Activated naive CD4-positive, alpha-beta T cell treated with anti-CD3 and anti-CD28 coated beads, Interleukin-2, amount 50 U/mL, for 72 hours (primary cell): ENCODE data around the gene CXCL11. TPM values are rescaled to one million over a fixed set of nuclear protein-coding genes. Genes with fewer than 3 reads are reported as not detected.

ENCODE experiments used
- ATAC-seq, 2 donors: fragments of 150-1000 bp; cut with Tn5 transposase; 2 replicates each; pipeline ENCODE4 v1.10.0; 2021; ENCODE audit warnings: mild to moderate bottlenecking in 2 of 2, moderate library complexity in 2 of 2
- DNase-seq, 2 donors: peaks; one replicate each; pipeline ENCODE4 v3.0.0; 2021 to 2022; ENCODE audit warnings: low spot score in 2 of 2
- H3K27ac Mint-ChIP-seq, 2 donors: one replicate each; pipeline ENCODE4 v1.8.0; 2022; ENCODE audit warnings: mild to moderate bottlenecking in 2 of 2, mixed read lengths in 2 of 2
- H3K36me3 Mint-ChIP-seq, 2 donors: one replicate each; pipeline ENCODE4 v1.8.0; 2022; ENCODE audit warnings: mixed read lengths in 2 of 2
- H3K9me3 Mint-ChIP-seq, 2 donors: one replicate each; pipeline ENCODE4 v1.8.0; 2022; ENCODE audit warnings: mixed read lengths in 2 of 2
- total RNA-seq, 2 donors: library from RNA; stranded (reverse); gene quantifications; one replicate each; pipeline ENCODE4 v1.2.3, GENCODE V29; 2022

CXCL11 gene
- total RNA-seq, result under 1 TPM; 0.21 to 0.23 TPM

GRCh38 chr4:76035799-76036380 lies at the start of gene CXCL11:
Gene CXCL11, minus strand, starts transcription at chr4:76036070. Its CDS starts 83 bp downstream, at chr4:76035987.
- Mint-ChIP-seq H3K36me3 (no peaks in the 10 kb centered on the region), H3K27ac (no peak within 1 kb of the TSS), H3K9me3 (no peaks in the 10 kb centered on the region)
- DNase-seq (no peak), ATAC-seq (no peak)

GRCh38 chr4:76084542-76084941 lies 48.7 kb upstream of the CXCL11 start:
- DNase-seq (no peak), ATAC-seq (no peak)
- Mint-ChIP-seq H3K27ac (no peak overlapping the region), H3K36me3 (no peaks in the 10 kb centered on the region), H3K9me3 (no peaks in the 10 kb centered on the region)

GRCh38 chr4:76083386-76083988 lies 47.6 kb upstream of the CXCL11 start:
- no peak overlapping the region for H3K27ac Mint-ChIP-seq
- no peak for ATAC-seq
- no peaks in the 10 kb centered on the region for H3K9me3 Mint-ChIP-seq
- no peak for DNase-seq
- H3K36me3 Mint-ChIP-seq, result no peaks in the 10 kb centered on the region

GRCh38 chr4:76078033-76078613 lies 42.3 kb upstream of the CXCL11 start:
- ATAC-seq (no peak), DNase-seq (no peak)
- Mint-ChIP-seq H3K36me3 (no peaks in the 10 kb centered on the region), H3K27ac (no peak overlapping the region), H3K9me3 (no peaks in the 10 kb centered on the region)

GRCh38 chr4:76074993-76075600 lies 39.2 kb upstream of the CXCL11 start:
- DNase-seq (no peak), ATAC-seq (no peak)
- H3K9me3 Mint-ChIP-seq, result no peaks in the 10 kb centered on the region
- H3K36me3 Mint-ChIP-seq, result no peaks in the 10 kb centered on the region
- H3K27ac Mint-ChIP-seq, result no peak overlapping the region

GRCh38 chr4:76074468-76074867 lies 38.6 kb upstream of the CXCL11 start, which contains the start of gene ART3:
Gene ART3, plus strand, starts transcription at chr4:76074709. Its CDS starts 1,181 bp downstream, at chr4:76075890.
- Mint-ChIP-seq H3K36me3 (no peaks in the 10 kb centered on the region), H3K27ac (no peak within 1 kb of the TSS), H3K9me3 (no peaks in the 10 kb centered on the region)
- ATAC-seq (no peak), DNase-seq (no peak)

- no peak for DNase-seq
- Mint-ChIP-seq H3K36me3 (no peaks in the 10 kb centered on the region), H3K9me3 (no peaks in the 10 kb centered on the region), H3K27ac (no peak overlapping the region)
- no peak for ATAC-seq
Observed at GRCh38 chr4:76072760-76073159, 36.9 kb upstream of the CXCL11 start.

- ATAC-seq (peak; percentile 85 to 94), DNase-seq (peak in 1 of 2 donors; percentile 81)
- Mint-ChIP-seq H3K36me3 (no peaks in the 10 kb centered on the region), H3K27ac (no peak overlapping the region), H3K9me3 (no peaks in the 10 kb centered on the region)
Observed at GRCh38 chr4:76067652-76068286, 31.9 kb upstream of the CXCL11 start.

GRCh38 chr4:76066546-76066945 lies 30.7 kb upstream of the CXCL11 start:
- Mint-ChIP-seq H3K9me3 (peaks cover 0 to under 1% of the 10 kb centered on the region in 2 donors), H3K36me3 (no peaks in the 10 kb centered on the region), H3K27ac (no peak overlapping the region)
- ATAC-seq, result no peak
- DNase-seq, result no peak

GRCh38 chr4:76061982-76062381 lies 26.1 kb upstream of the CXCL11 start:
- no peak overlapping the region for H3K27ac Mint-ChIP-seq
- DNase-seq (no peak), ATAC-seq (no peak)
- peaks cover 0 to 5% of the 10 kb centered on the region in 2 donors for H3K9me3 Mint-ChIP-seq
- H3K36me3 Mint-ChIP-seq, result no peaks in the 10 kb centered on the region

GRCh38 chr4:76061421-76061820 lies 25.6 kb upstream of the CXCL11 start:
- Mint-ChIP-seq H3K9me3 (peaks cover 0 to 5% of the 10 kb centered on the region in 2 donors), H3K36me3 (no peaks in the 10 kb centered on the region), H3K27ac (no peak overlapping the region)
- ATAC-seq (no peak), DNase-seq (no peak)

GRCh38 chr4:76060506-76060905 lies 24.6 kb upstream of the CXCL11 start:
- ATAC-seq (no peak), DNase-seq (no peak)
- H3K9me3 Mint-ChIP-seq, result peaks cover 0 to 5% of the 10 kb centered on the region in 2 donors
- peak overlapping the region in 1 of 2 donors; percentile 36 for H3K27ac Mint-ChIP-seq
- no peaks in the 10 kb centered on the region for H3K36me3 Mint-ChIP-seq

GRCh38 chr4:76059750-76060149 lies 23.9 kb upstream of the CXCL11 start:
- H3K27ac Mint-ChIP-seq, result no peak overlapping the region
- H3K9me3 Mint-ChIP-seq, result peaks cover 0 to 5% of the 10 kb centered on the region in 2 donors
- ATAC-seq (peak; percentile 57 to 61), DNase-seq (no peak)
- H3K36me3 Mint-ChIP-seq, result no peaks in the 10 kb centered on the region

GRCh38 chr4:76058888-76059426 lies 23.1 kb upstream of the CXCL11 start:
- H3K9me3 Mint-ChIP-seq, result peaks cover 0 to 5% of the 10 kb centered on the region in 2 donors
- H3K27ac Mint-ChIP-seq, result peak overlapping the region in 1 of 2 donors; percentile 91
- ATAC-seq (peak in 1 of 2 donors; percentile 0), DNase-seq (no peak)
- H3K36me3 Mint-ChIP-seq, result no peaks in the 10 kb centered on the region

- Mint-ChIP-seq H3K9me3 (peaks cover 0 to 5% of the 10 kb centered on the region in 2 donors), H3K36me3 (no peaks in the 10 kb centered on the region), H3K27ac (peak overlapping the region in 1 of 2 donors; percentile 91)
- no peak for DNase-seq
- peak; percentile 63 to 77 for ATAC-seq
Observed at GRCh38 chr4:76058302-76058701, 22.4 kb upstream of the CXCL11 start.

GRCh38 chr4:76055421-76055820 lies 19.6 kb upstream of the CXCL11 start:
- Mint-ChIP-seq H3K36me3 (no peaks in the 10 kb centered on the region), H3K9me3 (no peaks in the 10 kb centered on the region), H3K27ac (peak overlapping the region in 1 of 2 donors; percentile 63)
- DNase-seq (no peak), ATAC-seq (no peak)

GRCh38 chr4:76055016-76055415 lies 19.1 kb upstream of the CXCL11 start:
- DNase-seq (peak in 1 of 2 donors; percentile 50), ATAC-seq (peak; percentile 85 to 87)
- Mint-ChIP-seq H3K9me3 (no peaks in the 10 kb centered on the region), H3K36me3 (no peaks in the 10 kb centered on the region), H3K27ac (peak overlapping the region in 1 of 2 donors; percentile 63)
